ENCODE results near the gene OPCML. TPM values are rescaled to one million over a fixed set of nuclear protein-coding genes. Genes with fewer than 3 reads are reported as not detected.

OPCML gene
- total and polyA plus RNA-seq, 2 of the 13 experiments (the other 11 are each of a cell fraction or from before 2014, with no cell fraction given) = not detected

- TF ChIP-seq ZXDC (CRISPR knock-in tag; IDR thresholded peaks at IDR 0.05) = no peak
- TF ChIP-seq PRDM4 (CRISPR knock-in tag; IDR thresholded peaks at IDR 0.05; ENCODE audit: borderline replicate concordance) = no peak
- no peak for TF ChIP-seq RBFOX2 (IDR thresholded peaks at IDR 0.05; ENCODE audit: low read depth, low read length)
- TF ChIP-seq ZNF10 (CRISPR knock-in tag; IDR thresholded peaks at IDR 0.05; ENCODE audit: borderline replicate concordance, low read depth) = no peak
- no peak for TF ChIP-seq ZNF263 (CRISPR knock-in tag; IDR thresholded peaks at IDR 0.05)
- TF ChIP-seq HOXA9 (CRISPR knock-in tag; IDR thresholded peaks at IDR 0.05; ENCODE audit: borderline replicate concordance) = no peak
- TF ChIP-seq ZMAT3 (CRISPR knock-in tag; conservative IDR thresholded peaks at IDR 0.05) = no peak
Observed at GRCh38 chr11:132636523-132636922, 895.8 kb downstream of the OPCML start (continued).

- no TSS peak for BruUV-seq (replicated peaks)
- no peak overlapping the region for H2AFZ ChIP-seq (ENCODE audit: low read length)
- no peak overlapping the region for H3K9ac ChIP-seq (ENCODE audit: insufficient read depth, low read depth, low read length)
- no peak overlapping the region for H3K4me2 ChIP-seq (ENCODE audit: low read depth, low read length)
- H3K4me1 ChIP-seq (ENCODE audit: insufficient read depth, low read length) = no peaks in the 10 kb centered on the region
- intact Hi-C loops (cut with micrococcal nuclease; ENCODE audit: unreplicated experiment) (no loop called here), in situ Hi-C loops (cut with HindIII; ENCODE audit: extremely low pct_ligation_motif_present, low pct_unique_long_range_greater_than_20kb) (no loop called here)
- H3K9me3 ChIP-seq (ENCODE audit: low read length) = peaks cover 68% of the 10 kb centered on the region
- no peaks in the 10 kb centered on the region for H4K20me1 ChIP-seq (ENCODE audit: insufficient read depth, low read length)
- POLR2A ChIA-PET = no interaction called here
- ATAC-seq (no peak), FAIRE-seq (no peak), DNase-seq (ENCODE audit: low spot score) (no peak)
- H3K4me3 ChIP-seq (replicated peaks in 1 of 3; ENCODE audit: insufficient read depth in 1 of 3, low read depth in 2 of 3, low read length in 3 of 3) = no peak overlapping the region
- 8% methylated on average over 9 of the region's 9 CpGs for WGBS (ENCODE audit: low lambda C conversion rate)
- no peaks in the 10 kb centered on the region for H3K36me3 ChIP-seq (replicated peaks in 1 of 2; ENCODE audit: control insufficient read depth in 1 of 2, insufficient read depth in 2 of 2, low read length in 2 of 2)
- no peaks in the 10 kb centered on the region for H3K27me3 ChIP-seq (ENCODE audit: control insufficient read depth in 1 of 2, insufficient read depth in 2 of 2, low read length in 2 of 2)
- H3K79me2 ChIP-seq (ENCODE audit: insufficient read depth, low read length) = no peaks in the 10 kb centered on the region
- no peak overlapping the region for H3K27ac ChIP-seq (ENCODE audit: extremely low read length, insufficient read depth, low read length)
- CTCF ChIA-PET (ENCODE audit: low intra/inter-chr PET ratio, low total read pairs) = no interaction called here
- TF ChIP-seq NCOA1 (CRISPR knock-in tag; IDR thresholded peaks at IDR 0.05) = no peak
- no peak for TF ChIP-seq ZIK1 (CRISPR knock-in tag; IDR thresholded peaks at IDR 0.05; ENCODE audit: borderline replicate concordance, low read depth)
- TF ChIP-seq IRF1 (CRISPR knock-in tag; IDR thresholded peaks at IDR 0.05; ENCODE audit: low read depth) = no peak
- TF ChIP-seq IKZF4 (CRISPR knock-in tag; IDR thresholded peaks at IDR 0.05; ENCODE audit: borderline replicate concordance, low read depth, not compliant biosample characterization) = no peak
- no peak for TF ChIP-seq ZNF652 (CRISPR knock-in tag; IDR thresholded peaks at IDR 0.05; ENCODE audit: borderline replicate concordance, low read depth)
- no peak for TF ChIP-seq HCFC1 (IDR thresholded peaks at IDR 0.05; ENCODE audit: low read depth, low read length)
- TF ChIP-seq POLR2A (IDR thresholded peaks at IDR 0.05; ENCODE audit: insufficient read depth in 1 of 2, low read depth in 2 of 2, low read length in 2 of 2) = no peak
Observed at GRCh38 chr11:132632641-132633124, 899.6 kb downstream of the OPCML start.

Data from HepG2 (cell line).